OCI-LY1 (cell line): ENCODE results near the gene INKA2.

Experiments used
- EZH2 ChIP-seq: fragments of 200-600 bp; sonication (generic), shearing (Covaris generic); IDR thresholded peaks from 2 replicates; pipeline ENCODE4 v1.8.0; 2017; ENCODE audit warnings: borderline replicate concordance, mixed run types, mild to moderate bottlenecking, antibody characterized with exemption, low read length, moderate library complexity, mixed read lengths
- TF ChIP-seq, protein P1 (sequence below): fragments of 200-600 bp; sonication (generic), shearing (Covaris generic); IDR thresholded peaks from 2 replicates; pipeline ENCODE4 v1.5.1; 2017; ENCODE audit warnings: mild to moderate bottlenecking, antibody characterized with exemption, low read length, moderate library complexity, mixed read lengths

- TF ChIP-seq, protein P1, sequence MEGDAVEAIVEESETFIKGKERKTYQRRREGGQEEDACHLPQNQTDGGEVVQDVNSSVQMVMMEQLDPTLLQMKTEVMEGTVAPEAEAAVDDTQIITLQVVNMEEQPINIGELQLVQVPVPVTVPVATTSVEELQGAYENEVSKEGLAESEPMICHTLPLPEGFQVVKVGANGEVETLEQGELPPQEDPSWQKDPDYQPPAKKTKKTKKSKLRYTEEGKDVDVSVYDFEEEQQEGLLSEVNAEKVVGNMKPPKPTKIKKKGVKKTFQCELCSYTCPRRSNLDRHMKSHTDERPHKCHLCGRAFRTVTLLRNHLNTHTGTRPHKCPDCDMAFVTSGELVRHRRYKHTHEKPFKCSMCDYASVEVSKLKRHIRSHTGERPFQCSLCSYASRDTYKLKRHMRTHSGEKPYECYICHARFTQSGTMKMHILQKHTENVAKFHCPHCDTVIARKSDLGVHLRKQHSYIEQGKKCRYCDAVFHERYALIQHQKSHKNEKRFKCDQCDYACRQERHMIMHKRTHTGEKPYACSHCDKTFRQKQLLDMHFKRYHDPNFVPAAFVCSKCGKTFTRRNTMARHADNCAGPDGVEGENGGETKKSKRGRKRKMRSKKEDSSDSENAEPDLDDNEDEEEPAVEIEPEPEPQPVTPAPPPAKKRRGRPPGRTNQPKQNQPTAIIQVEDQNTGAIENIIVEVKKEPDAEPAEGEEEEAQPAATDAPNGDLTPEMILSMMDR: no peak
- TF ChIP-seq EZH2: no peak
Measured at GRCh38 chr1:111735858-111736544, 3.2 kb downstream of the INKA2 start.
